Measurements from ENCODE around the gene GNG10. TPM values are rescaled to one million over a fixed set of nuclear protein-coding genes. Genes with fewer than 3 reads are reported as not detected.

Gene GNG10
- total and polyA plus RNA-seq, 2 donors from 2014 or later: 41.2 to 44.8 TPM

GRCh38 chr9:111696796-111697195, 35.4 kb downstream of the GNG10 start:
- no peaks in the 10 kb centered on the region for H3K9me3 ChIP-seq (ENCODE audit: control insufficient read depth in 2 of 3, insufficient read depth in 1 of 3, low read length in 3 of 3)
- H3K36me3 ChIP-seq (ENCODE audit: control insufficient read depth in 2 of 3, insufficient read depth in 3 of 3, low read length in 3 of 3): no peaks in the 10 kb centered on the region
- no peak overlapping the region for H3K27ac ChIP-seq (ENCODE audit: low read depth in 2 of 2, low read length in 2 of 2)
- FAIRE-seq: no peak
- H3K27me3 ChIP-seq (ENCODE audit: control insufficient read depth, insufficient read depth, low read length): no peaks in the 10 kb centered on the region
- H3K4me3 ChIP-seq (ENCODE audit: low read length in 3 of 3): no peak overlapping the region
- TF ChIP-seq CTCF (IDR thresholded peaks at IDR 0.05; ENCODE audit: borderline replicate concordance, extremely low read depth, insufficient read depth): no peak
- intact Hi-C loops (cut with DNase I): no loop called here
- DNase-seq: no peak
- no peak overlapping the region for H3K9ac ChIP-seq (ENCODE audit: low read length in 3 of 3)
- no peaks in the 10 kb centered on the region for H3K4me1 ChIP-seq (ENCODE audit: control insufficient read depth in 2 of 3, insufficient read depth in 2 of 3, low read depth in 1 of 3, low read length in 3 of 3)

DNA sequence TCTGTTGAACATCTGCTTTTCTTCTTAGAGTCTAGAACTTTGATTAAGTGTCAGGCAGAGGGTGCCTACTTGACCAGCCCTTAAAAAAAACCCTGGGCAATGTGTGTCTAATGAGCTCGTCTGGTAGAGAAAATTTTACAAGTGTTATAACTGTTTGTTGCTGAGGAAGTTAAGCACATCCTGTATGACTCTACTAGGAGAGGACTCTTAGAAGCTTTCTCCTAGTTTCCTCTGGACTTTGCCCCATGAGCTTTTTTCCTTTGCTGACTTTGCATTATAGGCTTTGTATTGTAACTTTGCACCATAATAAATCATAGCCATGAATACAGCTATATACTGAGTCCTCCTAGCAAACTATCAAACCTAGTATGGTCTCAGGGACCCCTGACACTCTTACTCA, 39.4 kb downstream of the GNG10 start:
- H3K9me3 ChIP-seq (ENCODE audit: control insufficient read depth in 2 of 3, insufficient read depth in 1 of 3, low read length in 3 of 3): no peaks in the 10 kb centered on the region
- DNase-seq (no peak), FAIRE-seq (no peak)
- no peak for TF ChIP-seq CTCF (IDR thresholded peaks at IDR 0.05; ENCODE audit: borderline replicate concordance, extremely low read depth, insufficient read depth)
- no peaks in the 10 kb centered on the region for H3K27me3 ChIP-seq (ENCODE audit: control insufficient read depth, insufficient read depth, low read length)
- H3K27ac ChIP-seq (ENCODE audit: low read depth in 2 of 2, low read length in 2 of 2): no peak overlapping the region
- H3K36me3 ChIP-seq (ENCODE audit: control insufficient read depth in 2 of 3, insufficient read depth in 3 of 3, low read length in 3 of 3): no peaks in the 10 kb centered on the region
- H3K9ac ChIP-seq (ENCODE audit: low read length in 3 of 3): no peak overlapping the region
- no peak overlapping the region for H3K4me3 ChIP-seq (ENCODE audit: low read length in 3 of 3)
- intact Hi-C loops (cut with DNase I): no loop called here
- no peaks in the 10 kb centered on the region for H3K4me1 ChIP-seq (ENCODE audit: control insufficient read depth in 2 of 3, insufficient read depth in 2 of 3, low read depth in 1 of 3, low read length in 3 of 3)

- no peak for TF ChIP-seq CTCF (IDR thresholded peaks at IDR 0.05; ENCODE audit: borderline replicate concordance, extremely low read depth, insufficient read depth)
- no peak for FAIRE-seq
- no peaks in the 10 kb centered on the region for H3K36me3 ChIP-seq (ENCODE audit: control insufficient read depth in 2 of 3, insufficient read depth in 3 of 3, low read length in 3 of 3)
- no peak for DNase-seq
- H3K4me3 ChIP-seq (ENCODE audit: low read length in 3 of 3): no peak overlapping the region
- no peak overlapping the region for H3K9ac ChIP-seq (ENCODE audit: low read length in 3 of 3)
- H3K9me3 ChIP-seq (ENCODE audit: control insufficient read depth in 2 of 3, insufficient read depth in 1 of 3, low read length in 3 of 3): no peaks in the 10 kb centered on the region
- no peak overlapping the region for H3K27ac ChIP-seq (ENCODE audit: low read depth in 2 of 2, low read length in 2 of 2)
- no peaks in the 10 kb centered on the region for H3K27me3 ChIP-seq (ENCODE audit: control insufficient read depth, insufficient read depth, low read length)
- no peaks in the 10 kb centered on the region for H3K4me1 ChIP-seq (ENCODE audit: control insufficient read depth in 2 of 3, insufficient read depth in 2 of 3, low read depth in 1 of 3, low read length in 3 of 3)
- intact Hi-C loops (cut with DNase I): no loop called here
These were observed 43.1 kb downstream of the GNG10 start for GRCh38 chr9:111704503-111704902.

DNA sequence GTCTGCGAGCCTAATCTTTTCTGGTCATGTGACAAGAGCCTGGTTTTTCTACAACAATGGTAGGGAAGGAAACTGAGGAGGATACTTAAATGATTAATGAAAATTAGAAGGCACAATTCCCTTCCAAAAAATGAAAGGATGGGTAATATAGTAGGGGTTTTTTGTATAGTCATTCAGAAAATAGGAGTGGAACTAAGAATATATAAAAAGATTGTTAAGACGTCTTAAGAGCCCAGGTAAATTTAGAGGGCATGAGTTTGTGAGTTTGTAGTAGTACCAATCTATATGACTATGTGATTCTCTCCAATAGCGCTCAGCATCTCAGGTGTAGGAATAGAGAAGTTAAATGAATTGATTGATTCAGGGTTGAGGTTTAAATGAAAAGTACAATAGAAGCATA, 50.1 kb downstream of the GNG10 start:
- Histone ChIP-seq H3K4me3 (ENCODE audit: low read length in 3 of 3) (no peak overlapping the region), H3K9me3 (ENCODE audit: control insufficient read depth in 2 of 3, insufficient read depth in 1 of 3, low read length in 3 of 3) (no peaks in the 10 kb centered on the region), H3K4me1 (ENCODE audit: control insufficient read depth in 2 of 3, insufficient read depth in 2 of 3, low read depth in 1 of 3, low read length in 3 of 3) (no peaks in the 10 kb centered on the region), H3K36me3 (ENCODE audit: control insufficient read depth in 2 of 3, insufficient read depth in 3 of 3, low read length in 3 of 3) (no peaks in the 10 kb centered on the region), H3K27me3 (ENCODE audit: control insufficient read depth, insufficient read depth, low read length) (no peaks in the 10 kb centered on the region), H3K27ac (ENCODE audit: low read depth in 2 of 2, low read length in 2 of 2) (no peak overlapping the region), H3K9ac (ENCODE audit: low read length in 3 of 3) (no peak overlapping the region)
- DNase-seq: no peak
- intact Hi-C loops (cut with DNase I): no loop called here
- FAIRE-seq: no peak
- no peak for TF ChIP-seq CTCF (IDR thresholded peaks at IDR 0.05; ENCODE audit: borderline replicate concordance, extremely low read depth, insufficient read depth)
